ENCODE measurements around the gene HOXA7. TPM values are rescaled to one million over a fixed set of nuclear protein-coding genes. Genes with fewer than 3 reads are reported as not detected.

The HOXA7 gene
- total RNA-seq, 1 experiment from 2014 or later: 7.5 TPM

DNA sequence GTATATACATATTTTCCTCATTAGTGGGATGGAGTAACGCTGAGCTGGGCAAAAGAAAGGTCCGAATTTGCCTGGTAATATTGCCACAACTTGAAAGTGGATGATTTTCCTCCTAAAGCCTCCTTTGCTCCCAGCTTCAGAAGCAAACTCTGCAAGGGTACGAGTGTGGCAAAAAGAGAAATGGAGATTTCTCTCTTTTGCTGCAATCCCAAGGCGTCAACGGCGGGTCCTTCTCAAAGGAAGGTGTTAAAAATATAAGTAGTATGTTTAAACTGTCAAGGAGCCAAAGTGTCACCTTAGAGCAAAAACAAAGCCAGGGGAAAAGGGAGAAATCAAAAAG lies 41.6 kb downstream of the HOXA7 start:
- no peaks in the 10 kb centered on the region for H4K20me1 ChIP-seq (ENCODE audit: insufficient read depth, low read depth, low read length)
- no peaks in the 10 kb centered on the region; the same call in 1 of the 2 replicates for H3K36me3 ChIP-seq (ENCODE audit: insufficient read depth, low read length)
- no peak overlapping the region for H3K9ac ChIP-seq (ENCODE audit: low read length)
- H3K79me2 ChIP-seq (ENCODE audit: low read length): no peaks in the 10 kb centered on the region
- H3K4me2 ChIP-seq (ENCODE audit: low read depth, low read length, poor library complexity, severe bottlenecking): no peak overlapping the region
- no peak overlapping the region for H3K4me3 ChIP-seq (ENCODE audit: low read length)
- H3K9me3 ChIP-seq (ENCODE audit: low read length): no peaks in the 10 kb centered on the region
- H3K4me1 ChIP-seq (ENCODE audit: low read length): no peaks in the 10 kb centered on the region
- H3K27ac ChIP-seq (ENCODE audit: low read length): no peak overlapping the region
- no peak for DNase-seq
- no peaks in the 10 kb centered on the region for H3K27me3 ChIP-seq (ENCODE audit: low read length)
- H3K9me2 ChIP-seq (replicated peaks; ENCODE audit: insufficient read depth, low read length): no peaks in the 10 kb centered on the region
- H2AFZ ChIP-seq (ENCODE audit: low read length): no peak overlapping the region

- no peak overlapping the region for H3K4me3 ChIP-seq (ENCODE audit: low read length)
- H3K9me2 ChIP-seq (replicated peaks; ENCODE audit: insufficient read depth, low read length): no peaks in the 10 kb centered on the region
- no peak overlapping the region for H2AFZ ChIP-seq (ENCODE audit: low read length)
- H3K27ac ChIP-seq (ENCODE audit: low read length): no peak overlapping the region
- H3K36me3 ChIP-seq (ENCODE audit: insufficient read depth, low read length): no peaks in the 10 kb centered on the region; the same call in 1 of the 2 replicates
- no peak overlapping the region for H3K4me2 ChIP-seq (ENCODE audit: low read depth, low read length, poor library complexity, severe bottlenecking)
- no peak overlapping the region for H3K9ac ChIP-seq (ENCODE audit: low read length)
- H4K20me1 ChIP-seq (ENCODE audit: insufficient read depth, low read depth, low read length): no peaks in the 10 kb centered on the region
- no peak for DNase-seq
- no peaks in the 10 kb centered on the region for H3K79me2 ChIP-seq (ENCODE audit: low read length)
- H3K4me1 ChIP-seq (ENCODE audit: low read length): no peaks in the 10 kb centered on the region
- no peaks in the 10 kb centered on the region for H3K27me3 ChIP-seq (ENCODE audit: low read length)
- no peaks in the 10 kb centered on the region for H3K9me3 ChIP-seq (ENCODE audit: low read length)
These were observed 42.3 kb downstream of the HOXA7 start for GRCh38 chr7:27113991-27114769.

DNA sequence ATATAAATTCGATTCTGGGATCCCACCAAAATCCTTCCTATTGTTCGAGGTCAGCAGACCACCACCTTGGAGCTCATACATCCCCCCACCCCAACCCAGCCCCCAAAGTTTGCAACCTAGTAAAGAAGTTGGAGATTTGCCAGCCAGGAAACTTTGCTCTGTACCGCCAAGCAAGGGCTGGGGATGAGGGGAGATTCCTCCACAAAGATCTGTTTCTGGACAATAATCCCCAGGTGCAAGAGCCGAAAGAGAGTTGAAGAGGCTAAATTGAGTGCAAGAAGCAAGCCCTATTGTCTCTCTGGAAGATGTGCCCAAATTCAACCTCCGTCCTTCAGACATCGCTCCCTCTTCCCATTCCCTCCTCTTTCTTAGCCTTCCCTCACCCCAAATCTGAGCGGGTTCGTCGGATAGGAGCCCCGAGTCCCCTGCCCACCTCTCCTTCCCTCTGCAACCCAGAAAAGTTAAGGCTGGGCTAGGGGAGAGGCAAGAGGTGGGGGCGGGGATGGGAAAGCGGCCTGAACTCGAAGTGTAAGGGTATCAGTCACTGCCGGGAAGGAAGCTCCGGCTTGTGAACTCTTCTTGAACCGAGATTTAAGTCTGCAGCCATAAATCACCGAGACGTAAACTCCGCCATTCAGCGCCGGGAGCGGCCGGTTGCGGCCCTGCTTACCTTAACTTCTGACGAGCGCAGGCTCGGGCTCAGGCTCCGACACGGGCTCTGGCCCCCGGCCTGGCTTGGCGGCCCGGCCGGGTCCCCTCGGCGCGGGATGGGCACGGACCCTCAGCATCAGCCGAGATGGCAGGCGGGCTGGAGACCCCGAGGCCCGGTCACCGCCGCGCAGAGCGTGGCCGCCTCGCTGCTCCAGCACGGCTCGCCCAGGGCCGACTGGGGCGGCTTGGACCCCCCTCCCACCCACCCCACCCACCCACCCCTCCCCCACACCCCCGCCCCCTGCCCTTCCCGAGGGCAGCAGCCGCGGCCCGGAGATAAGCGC lies 43.2 kb downstream of the HOXA7 start:
- no peak for DNase-seq
- H3K27me3 ChIP-seq (ENCODE audit: low read length): no peaks in the 10 kb centered on the region
- H3K27ac ChIP-seq (ENCODE audit: low read length): no peak overlapping the region
- H3K79me2 ChIP-seq (ENCODE audit: low read length): no peaks in the 10 kb centered on the region
- H4K20me1 ChIP-seq (ENCODE audit: insufficient read depth, low read depth, low read length): no peaks in the 10 kb centered on the region
- H3K9me3 ChIP-seq (ENCODE audit: low read length): no peaks in the 10 kb centered on the region
- no peaks in the 10 kb centered on the region for H3K9me2 ChIP-seq (replicated peaks; ENCODE audit: insufficient read depth, low read length)
- H3K4me2 ChIP-seq (ENCODE audit: low read depth, low read length, poor library complexity, severe bottlenecking): no peak overlapping the region
- H3K36me3 ChIP-seq (ENCODE audit: insufficient read depth, low read length): no peaks in the 10 kb centered on the region; the same call in 1 of the 2 replicates
- no peak overlapping the region for H3K9ac ChIP-seq (ENCODE audit: low read length)
- H3K4me1 ChIP-seq (ENCODE audit: low read length): no peaks in the 10 kb centered on the region
- H2AFZ ChIP-seq (ENCODE audit: low read length): no peak overlapping the region
- no peak overlapping the region for H3K4me3 ChIP-seq (ENCODE audit: low read length)

GRCh38 chr7:27112361-27112760 lies 44.1 kb downstream of the HOXA7 start:
- Histone ChIP-seq H3K9ac (ENCODE audit: low read length) (no peak overlapping the region), H3K4me1 (ENCODE audit: low read length) (no peaks in the 10 kb centered on the region), H3K27me3 (ENCODE audit: low read length) (no peaks in the 10 kb centered on the region), H4K20me1 (ENCODE audit: insufficient read depth, low read depth, low read length) (no peaks in the 10 kb centered on the region), H3K79me2 (ENCODE audit: low read length) (no peaks in the 10 kb centered on the region), H3K4me2 (ENCODE audit: low read depth, low read length, poor library complexity, severe bottlenecking) (no peak overlapping the region), H3K9me3 (ENCODE audit: low read length) (no peaks in the 10 kb centered on the region), H2AFZ (ENCODE audit: low read length) (no peak overlapping the region), H3K9me2 (replicated peaks; ENCODE audit: insufficient read depth, low read length) (no peaks in the 10 kb centered on the region), H3K36me3 (ENCODE audit: insufficient read depth, low read length) (no peaks in the 10 kb centered on the region; the same call in 1 of the 2 replicates), H3K4me3 (ENCODE audit: low read length) (no peak overlapping the region), H3K27ac (ENCODE audit: low read length) (no peak overlapping the region)
- no peak for DNase-seq

GRCh38 chr7:27111751-27112277 lies 44.7 kb downstream of the HOXA7 start:
- no peak for DNase-seq
- Histone ChIP-seq H3K4me3 (ENCODE audit: low read length) (no peak overlapping the region), H3K4me1 (ENCODE audit: low read length) (no peaks in the 10 kb centered on the region), H3K9me2 (replicated peaks; ENCODE audit: insufficient read depth, low read length) (no peaks in the 10 kb centered on the region), H3K27ac (ENCODE audit: low read length) (no peak overlapping the region), H3K79me2 (ENCODE audit: low read length) (no peaks in the 10 kb centered on the region), H3K9me3 (ENCODE audit: low read length) (no peaks in the 10 kb centered on the region), H4K20me1 (ENCODE audit: insufficient read depth, low read depth, low read length) (no peaks in the 10 kb centered on the region), H3K27me3 (ENCODE audit: low read length) (no peaks in the 10 kb centered on the region), H3K9ac (ENCODE audit: low read length) (no peak overlapping the region), H3K4me2 (ENCODE audit: low read depth, low read length, poor library complexity, severe bottlenecking) (no peak overlapping the region), H2AFZ (ENCODE audit: low read length) (no peak overlapping the region), H3K36me3 (ENCODE audit: insufficient read depth, low read length) (no peaks in the 10 kb centered on the region; the same call in 1 of the 2 replicates)

DNA sequence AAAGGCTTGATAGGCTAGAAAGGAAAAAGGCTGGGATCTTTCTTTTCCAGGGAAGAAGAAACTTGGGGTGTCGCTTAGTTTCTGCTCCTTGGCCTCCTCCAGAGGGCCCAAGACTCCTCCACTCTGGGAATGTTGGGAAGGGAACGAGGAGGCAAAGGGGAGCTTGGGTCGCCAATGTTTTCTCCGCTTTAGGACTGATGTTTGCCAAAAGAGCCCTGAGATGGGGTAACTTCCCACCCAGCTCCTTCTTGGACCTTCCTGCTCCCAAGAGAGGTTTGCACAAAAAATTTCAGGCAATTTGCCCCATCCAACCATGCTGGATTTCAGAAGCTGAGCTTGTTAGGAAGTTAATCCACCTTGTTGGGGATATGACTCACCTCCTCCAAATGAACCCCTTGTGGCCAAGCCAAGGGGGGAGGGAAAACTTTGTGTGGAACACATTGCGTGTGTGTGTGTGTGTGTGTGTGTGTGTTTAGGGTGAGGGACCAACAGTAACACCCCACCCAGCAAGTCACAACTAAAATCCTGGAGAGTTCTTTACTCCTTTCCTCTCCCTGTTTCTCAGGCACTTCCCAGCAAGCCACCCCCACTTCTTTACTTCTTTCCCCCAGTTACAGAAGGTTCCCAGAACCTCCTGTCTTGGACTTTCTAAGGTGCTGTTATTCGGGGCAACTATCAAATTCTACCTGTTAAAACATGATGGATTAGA lies 45.3 kb downstream of the HOXA7 start:
- DNase-seq: no peak
- H3K27me3 ChIP-seq (ENCODE audit: low read length): no peaks in the 10 kb centered on the region
- no peak overlapping the region for H3K4me2 ChIP-seq (ENCODE audit: low read depth, low read length, poor library complexity, severe bottlenecking)
- H3K4me3 ChIP-seq (ENCODE audit: low read length): no peak overlapping the region
- H3K9me3 ChIP-seq (ENCODE audit: low read length): no peaks in the 10 kb centered on the region
- no peaks in the 10 kb centered on the region for H3K4me1 ChIP-seq (ENCODE audit: low read length)
- H3K36me3 ChIP-seq (ENCODE audit: insufficient read depth, low read length): no peaks in the 10 kb centered on the region; the same call in 1 of the 2 replicates
- H3K27ac ChIP-seq (ENCODE audit: low read length): no peak overlapping the region
- no peaks in the 10 kb centered on the region for H3K79me2 ChIP-seq (ENCODE audit: low read length)
- no peak overlapping the region for H3K9ac ChIP-seq (ENCODE audit: low read length)
- no peaks in the 10 kb centered on the region for H3K9me2 ChIP-seq (replicated peaks; ENCODE audit: insufficient read depth, low read length)
- no peak overlapping the region for H2AFZ ChIP-seq (ENCODE audit: low read length)
- no peaks in the 10 kb centered on the region for H4K20me1 ChIP-seq (ENCODE audit: insufficient read depth, low read depth, low read length)

DNA sequence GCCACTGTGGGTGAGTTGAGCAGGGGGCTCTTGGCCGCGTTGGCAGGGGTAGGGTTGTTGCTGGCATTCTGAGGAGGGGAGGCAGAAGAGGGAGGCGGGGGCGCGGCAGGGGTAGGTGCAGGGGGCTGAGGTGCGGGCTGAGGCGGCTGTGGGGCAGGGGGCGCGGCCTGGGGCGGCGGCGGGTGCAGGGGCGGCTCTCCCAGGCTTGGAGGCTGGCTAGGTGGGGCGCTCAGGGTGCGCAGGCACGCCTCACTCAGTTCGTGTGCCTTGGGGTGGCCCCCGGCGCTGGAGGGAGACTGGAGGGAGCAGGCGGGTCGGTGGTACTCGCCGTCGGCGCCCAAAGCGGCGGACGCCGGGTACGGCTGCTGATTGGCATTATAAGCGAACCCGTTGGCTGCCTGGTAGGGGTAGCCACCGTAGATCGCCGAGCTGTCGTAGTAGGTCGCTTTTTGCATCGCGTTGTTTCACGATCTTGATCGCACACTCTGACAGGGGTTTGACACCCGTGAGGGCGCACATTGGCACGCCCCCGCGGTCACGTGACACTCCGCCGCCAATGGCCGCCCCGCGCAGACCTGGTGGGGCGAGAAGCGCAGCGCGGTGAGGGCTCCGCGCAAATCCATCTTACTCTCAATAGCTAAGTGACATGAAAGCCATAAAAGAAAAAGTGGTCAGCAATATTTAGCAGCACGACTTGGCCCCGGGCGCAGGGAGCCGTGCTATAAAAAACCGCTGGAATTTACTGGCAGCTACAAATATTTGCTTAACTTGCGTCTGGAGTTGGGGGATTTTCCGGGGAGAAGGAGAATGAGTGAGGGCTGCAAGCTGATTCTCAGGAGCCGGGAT lies 46.1 kb downstream of the HOXA7 start:
- Histone ChIP-seq H3K9ac (ENCODE audit: low read length) (no peak overlapping the region), H2AFZ (ENCODE audit: low read length) (no peak overlapping the region), H4K20me1 (ENCODE audit: insufficient read depth, low read depth, low read length) (no peaks in the 10 kb centered on the region), H3K36me3 (ENCODE audit: insufficient read depth, low read length) (no peaks in the 10 kb centered on the region; the same call in 1 of the 2 replicates), H3K9me2 (replicated peaks; ENCODE audit: insufficient read depth, low read length) (no peaks in the 10 kb centered on the region), H3K9me3 (ENCODE audit: low read length) (no peaks in the 10 kb centered on the region), H3K27ac (ENCODE audit: low read length) (no peak overlapping the region), H3K79me2 (ENCODE audit: low read length) (no peaks in the 10 kb centered on the region), H3K4me1 (ENCODE audit: low read length) (no peaks in the 10 kb centered on the region), H3K27me3 (ENCODE audit: low read length) (no peaks in the 10 kb centered on the region), H3K4me3 (ENCODE audit: low read length) (no peak overlapping the region), H3K4me2 (ENCODE audit: low read depth, low read length, poor library complexity, severe bottlenecking) (no peak overlapping the region)
- DNase-seq: no peak
